Stimulated activated CD4-positive, alpha-beta T cell treated with anti-CD3 and anti-CD28 coated beads, Interleukin-15, amount 100 ng/mL, for 24 hours (primary cell): ENCODE data around the gene SULT2B1.

Experiments
- DNase-seq: peaks from one replicate; pipeline ENCODE4 v3.0.0-alpha.2; 2020

The SULT2B1 gene

GRCh38 chr19:48637449-48637947 lies 85.5 kb downstream of the SULT2B1 start:
- peak; percentile 99 for DNase-seq

- peak; percentile 78 for DNase-seq
These were observed 86.2 kb downstream of the SULT2B1 start for GRCh38 chr19:48637948-48638830.

GRCh38 chr19:48638831-48639381 lies 86.9 kb downstream of the SULT2B1 start:
- no peak for DNase-seq

- DNase-seq, result no peak
These were observed 87.8 kb downstream of the SULT2B1 start for GRCh38 chr19:48639483-48640375.

- DNase-seq, result no peak
These were observed 89.9 kb downstream of the SULT2B1 start for GRCh38 chr19:48641850-48642249.

- no peak for DNase-seq
These were observed 90.9 kb downstream of the SULT2B1 start for GRCh38 chr19:48642862-48643261.

GRCh38 chr19:48644355-48644754 lies 92.4 kb downstream of the SULT2B1 start:
- no peak for DNase-seq

- peak; percentile 82 for DNase-seq
These were observed 93.1 kb downstream of the SULT2B1 start for GRCh38 chr19:48644839-48645619.

GRCh38 chr19:48645620-48646000 lies 93.6 kb downstream of the SULT2B1 start:
- DNase-seq, result no peak

- peak; percentile 94 for DNase-seq
These were observed 94.2 kb downstream of the SULT2B1 start, which contains the start of gene CA11 for GRCh38 chr19:48646001-48646721. TSS of gene CA11 (minus strand) at chr19:48646187. CDS start at chr19:48645632, 555 bp downstream.

GRCh38 chr19:48646722-48647216 lies 94.8 kb downstream of the SULT2B1 start:
- no peak for DNase-seq

GRCh38 chr19:48648134-48648533 lies 96.2 kb downstream of the SULT2B1 start:
- DNase-seq, result no peak
